Testis (tissue), 3 donors: ENCODE data around the gene C1orf35. TPM values are rescaled to one million over a fixed set of nuclear protein-coding genes. Genes with fewer than 3 reads are reported as not detected.

Experiments
- DNase-seq: peaks from one replicate; pipeline ENCODE4 v3.0.0-alpha.2; 2019
- H3K27ac ChIP-seq, 2 donors: fragments of 200-600 bp; sonication (generic); one replicate each; pipeline ENCODE4 v1.5.1; 2019
- H3K27me3 ChIP-seq: fragments of 200-600 bp; sonication (generic); one replicate; pipeline ENCODE4 v1.5.1; 2019
- H3K36me3 ChIP-seq: fragments of 200-600 bp; sonication (generic); one replicate; pipeline ENCODE4 v1.5.1; 2017; ENCODE audit warnings: low read depth; ENCODE audit errors: missing control alignments
- H3K4me1 ChIP-seq: fragments of 200-600 bp; sonication (generic); one replicate; pipeline ENCODE4 v1.5.1; 2019
- H3K4me3 ChIP-seq, 2 donors: fragments of 200-600 bp; sonication (generic); one replicate each; pipeline ENCODE4 v1.5.1; 2017 to 2019
- H3K9me3 ChIP-seq: fragments of 200-600 bp; sonication (generic); one replicate; pipeline ENCODE4 v1.5.1; 2017
- POLR2A ChIP-seq: fragments of 450-650 bp; IDR thresholded peaks from one replicate; pipeline ENCODE4 v1.6.1; 2017; ENCODE audit warnings: antibody characterized with exemption, mild to moderate bottlenecking, moderate library complexity
- WGBS, 2 donors: methylation state at CpG; one replicate each; pipeline ENCODE4 v1.1.5; 2018; 5-methylcytosine and 5-hydroxymethylcytosine counted together
- intact Hi-C: fragments of 100-400 bp; cut with DNase I; formaldehyde crosslinking; loops from one replicate; pipeline ENCODE4 v1.15.1; 2023; ENCODE audit warnings: low total_unique reads
- polyA plus RNA-seq: library from polyadenylated mRNA; stranded (reverse); fragments of 350-450 nt; fragmentation: Illumina TruSeq; extraction: RNeasy Lipid Tissue Mini Kit (QIAGEN cat#74804); gene quantifications from one replicate; pipeline ENCODE4 v1.2.3, GENCODE V29; 2014; ENCODE audit warnings: low read depth, low replicate concordance; ENCODE audit not compliant: insufficient read depth
- total RNA-seq, 2 donors: library from RNA; depleted of rRNA; stranded (reverse); fragments of >200 nt; gene quantifications; one replicate each; pipeline ENCODE4 v1.2.3, GENCODE V29; 2016
- TF ChIP-seq, protein P1 (sequence below), 3 experiments: fragments of 450-650 bp in 2 of 3; fragments of 200-600 bp in 1 of 3; sonication (generic) in 1 of 3; IDR thresholded peaks; one replicate each; pipeline ENCODE4 v1.5.1; 2016 to 2019; ENCODE audit warnings: antibody characterized with exemption in 3 of 3, mild to moderate bottlenecking in 2 of 3, moderate library complexity in 1 of 3

The C1orf35 gene
- total and polyA plus RNA-seq, 3 donors from 2014 or later, result 11.3 to 25.0 (median 19.4) TPM

- peak; percentile 34 for DNase-seq
- Histone ChIP-seq H3K9me3 (no peaks in the 10 kb centered on the region), H3K4me3 (no peak overlapping the region), H3K27ac (peak overlapping the region; percentile 41 to 68), H3K27me3 (no peaks in the 10 kb centered on the region), H3K36me3 (no peaks in the 10 kb centered on the region), H3K4me1 (peaks cover 80% of the 10 kb centered on the region)
- 73 to 76% methylated on average over 16 to 30 of the region's 31 CpGs for WGBS, 2 donors
- TF ChIP-seq, protein P1, sequence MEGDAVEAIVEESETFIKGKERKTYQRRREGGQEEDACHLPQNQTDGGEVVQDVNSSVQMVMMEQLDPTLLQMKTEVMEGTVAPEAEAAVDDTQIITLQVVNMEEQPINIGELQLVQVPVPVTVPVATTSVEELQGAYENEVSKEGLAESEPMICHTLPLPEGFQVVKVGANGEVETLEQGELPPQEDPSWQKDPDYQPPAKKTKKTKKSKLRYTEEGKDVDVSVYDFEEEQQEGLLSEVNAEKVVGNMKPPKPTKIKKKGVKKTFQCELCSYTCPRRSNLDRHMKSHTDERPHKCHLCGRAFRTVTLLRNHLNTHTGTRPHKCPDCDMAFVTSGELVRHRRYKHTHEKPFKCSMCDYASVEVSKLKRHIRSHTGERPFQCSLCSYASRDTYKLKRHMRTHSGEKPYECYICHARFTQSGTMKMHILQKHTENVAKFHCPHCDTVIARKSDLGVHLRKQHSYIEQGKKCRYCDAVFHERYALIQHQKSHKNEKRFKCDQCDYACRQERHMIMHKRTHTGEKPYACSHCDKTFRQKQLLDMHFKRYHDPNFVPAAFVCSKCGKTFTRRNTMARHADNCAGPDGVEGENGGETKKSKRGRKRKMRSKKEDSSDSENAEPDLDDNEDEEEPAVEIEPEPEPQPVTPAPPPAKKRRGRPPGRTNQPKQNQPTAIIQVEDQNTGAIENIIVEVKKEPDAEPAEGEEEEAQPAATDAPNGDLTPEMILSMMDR (IDR thresholded peaks at IDR 0.05), result no peak
- no peak for TF ChIP-seq POLR2A
- intact Hi-C loops, result no loop called here
These were observed 42.6 kb upstream of the C1orf35 start for GRCh38 chr1:228145463-228146416.

- H3K4me1 ChIP-seq, result peaks cover 73% of the 10 kb centered on the region
These were observed 41.8 kb upstream of the C1orf35 start for GRCh38 chr1:228144993-228145343.

GRCh38 chr1:228144193-228144992 is 41.3 kb upstream of the C1orf35 start:
- Histone ChIP-seq H3K4me3 (no peak overlapping the region), H3K36me3 (no peaks in the 10 kb centered on the region), H3K9me3 (no peaks in the 10 kb centered on the region), H3K27me3 (no peaks in the 10 kb centered on the region), H3K27ac (peak overlapping the region; percentile 41 to 68), H3K4me1 (peaks cover 67% of the 10 kb centered on the region)
- no peak for DNase-seq
- intact Hi-C loops, result no loop called here
- WGBS, 2 donors, result 84 to 86% methylated on average over 6 to 16 of the region's 16 CpGs
- TF ChIP-seq, protein P1 (IDR thresholded peaks at IDR 0.05), result no peak
- TF ChIP-seq POLR2A, result no peak

More at GRCh38 chr1:228144993-228145343, 41.8 kb upstream of the C1orf35 start:
- H3K27me3 ChIP-seq, result no peaks in the 10 kb centered on the region
- H3K36me3 ChIP-seq, result no peaks in the 10 kb centered on the region
- no peak overlapping the region for H3K4me3 ChIP-seq
- intact Hi-C loops, result no loop called here
- no peak for DNase-seq
- no peaks in the 10 kb centered on the region for H3K9me3 ChIP-seq
- 69 to 100% methylated on average over 2 to 8 of the region's 8 CpGs for WGBS, 2 donors
- peak overlapping the region; percentile 41 to 68 for H3K27ac ChIP-seq
- TF ChIP-seq, protein P1 (IDR thresholded peaks at IDR 0.05), result no peak
- TF ChIP-seq POLR2A, result no peak

- no peak overlapping the region for H3K27ac ChIP-seq
- H3K4me3 ChIP-seq, result no peak overlapping the region
- no peak for DNase-seq
- intact Hi-C loops, result no loop called here
- no peaks in the 10 kb centered on the region for H3K9me3 ChIP-seq
- no peaks in the 10 kb centered on the region for H3K36me3 ChIP-seq
- H3K4me1 ChIP-seq, result peaks cover 59% of the 10 kb centered on the region
- TF ChIP-seq POLR2A, result no peak
- TF ChIP-seq, protein P1 (IDR thresholded peaks at IDR 0.05), result no peak
- H3K27me3 ChIP-seq, result no peaks in the 10 kb centered on the region
- 85 to 93% methylated on average over 12 of the region's 12 CpGs for WGBS, 2 donors
These were observed 40.5 kb upstream of the C1orf35 start for GRCh38 chr1:228143480-228144192.
